ENCODE data around the gene MTUS2. TPM values are rescaled to one million over a fixed set of nuclear protein-coding genes. Genes with fewer than 3 reads are reported as not detected.
A peak's percentile ranks its signal among the peaks of the same experiment; 100 is the strongest.

Gene MTUS2
- total RNA-seq, 2 donors from 2014 or later: 4.0 to 5.4 TPM

GRCh38 chr13:29049524-29049923, 229.4 kb downstream of the MTUS2 start:
- H3K9me3 ChIP-seq: no peaks in the 10 kb centered on the region
- H3K4me3 ChIP-seq: no peak overlapping the region
- no peak overlapping the region for H3K27ac ChIP-seq
- no peak for ATAC-seq
- no peak for TF ChIP-seq CTCF (IDR thresholded peaks at IDR 0.05)
- TF ChIP-seq POLR2A (IDR thresholded peaks at IDR 0.05): no peak
- H3K36me3 ChIP-seq (replicated peaks in 1 of 2; ENCODE audit: insufficient read depth in 1 of 2, low read depth in 2 of 2): no peaks in the 10 kb centered on the region
- DNase-seq: no peak
- 56 to 57% methylated on average over 5 to 6 of the region's 6 CpGs for WGBS, 2 donors
- H3K27me3 ChIP-seq: no peaks in the 10 kb centered on the region
- no peaks in the 10 kb centered on the region for H3K4me1 ChIP-seq
- intact Hi-C loops (cut with DNase I): no loop called here

DNA sequence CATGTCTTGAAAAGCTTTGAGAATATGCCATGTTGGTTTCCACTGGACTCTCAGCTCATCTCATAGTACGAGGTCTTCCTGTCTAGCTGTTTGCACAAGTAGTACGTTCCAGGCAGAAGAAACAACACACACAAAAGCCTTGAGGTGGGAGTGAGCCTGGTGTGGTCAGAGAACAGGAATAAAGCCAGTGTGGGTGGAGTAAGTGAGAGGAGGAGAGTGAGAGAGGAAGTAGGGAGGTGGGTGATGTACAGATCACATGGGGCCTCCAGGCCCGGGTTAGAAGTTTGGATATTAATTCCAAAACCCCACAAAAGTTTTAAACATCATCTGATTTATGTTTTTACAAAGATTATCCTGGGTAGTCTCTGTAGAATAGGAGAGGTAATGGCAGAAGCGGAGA, 230.6 kb downstream of the MTUS2 start:
- Histone ChIP-seq H3K27me3 (no peaks in the 10 kb centered on the region), H3K4me3 (no peak overlapping the region), H3K4me1 (no peaks in the 10 kb centered on the region), H3K9me3 (no peaks in the 10 kb centered on the region), H3K27ac (no peak overlapping the region), H3K36me3 (replicated peaks in 1 of 2; ENCODE audit: insufficient read depth in 1 of 2, low read depth in 2 of 2) (no peaks in the 10 kb centered on the region)
- 53 to 57% methylated on average over 4 of the region's 4 CpGs for WGBS, 2 donors
- DNase-seq: no peak
- ATAC-seq: no peak
- intact Hi-C loops (cut with DNase I): no loop called here
- TF ChIP-seq CTCF (IDR thresholded peaks at IDR 0.05) (no peak), POLR2A (IDR thresholded peaks at IDR 0.05) (no peak)

- no peaks in the 10 kb centered on the region for H3K4me1 ChIP-seq
- H3K36me3 ChIP-seq (replicated peaks in 1 of 2; ENCODE audit: insufficient read depth in 1 of 2, low read depth in 2 of 2): no peaks in the 10 kb centered on the region
- TF ChIP-seq POLR2A (IDR thresholded peaks at IDR 0.05) (no peak), CTCF (IDR thresholded peaks at IDR 0.05) (no peak)
- ATAC-seq (no peak), DNase-seq (peak in 2 of 4 donors; percentile 4 to 7)
- WGBS, 2 donors: 77 to 88% methylated on average over 2 of the region's 2 CpGs
- intact Hi-C loops (cut with DNase I): no loop called here
- no peaks in the 10 kb centered on the region for H3K9me3 ChIP-seq
- H3K27ac ChIP-seq: no peak overlapping the region
- H3K4me3 ChIP-seq: no peak overlapping the region
- no peaks in the 10 kb centered on the region for H3K27me3 ChIP-seq
Measured at GRCh38 chr13:29059800-29060199, 239.7 kb downstream of the MTUS2 start.

GRCh38 chr13:29065142-29065541, 245.0 kb downstream of the MTUS2 start:
- intact Hi-C loops (cut with DNase I): no loop called here
- Histone ChIP-seq H3K9me3 (no peaks in the 10 kb centered on the region), H3K4me1 (no peaks in the 10 kb centered on the region), H3K36me3 (replicated peaks in 1 of 2; ENCODE audit: insufficient read depth in 1 of 2, low read depth in 2 of 2) (no peaks in the 10 kb centered on the region), H3K27me3 (no peaks in the 10 kb centered on the region), H3K27ac (no peak overlapping the region), H3K4me3 (no peak overlapping the region)
- TF ChIP-seq CTCF (IDR thresholded peaks at IDR 0.05): no peak
- TF ChIP-seq POLR2A (IDR thresholded peaks at IDR 0.05): no peak
- ATAC-seq (no peak), DNase-seq (no peak)
- 74 to 80% methylated on average over 3 of the region's 3 CpGs for WGBS, 2 donors

- Histone ChIP-seq H3K27ac (no peak overlapping the region), H3K36me3 (replicated peaks in 1 of 2; ENCODE audit: insufficient read depth in 1 of 2, low read depth in 2 of 2) (no peaks in the 10 kb centered on the region), H3K9me3 (no peaks in the 10 kb centered on the region), H3K27me3 (no peaks in the 10 kb centered on the region), H3K4me3 (no peak overlapping the region), H3K4me1 (no peaks in the 10 kb centered on the region)
- intact Hi-C loops (cut with DNase I): no loop called here
- DNase-seq (no peak), ATAC-seq (no peak)
- TF ChIP-seq CTCF (IDR thresholded peaks at IDR 0.05): no peak
- 63 to 65% methylated on average over 3 of the region's 3 CpGs for WGBS, 2 donors
Measured at GRCh38 chr13:29067306-29067945, 247.3 kb downstream of the MTUS2 start.

Measured in body of pancreas (tissue), 4 donors.